GM23338 (cell line): ENCODE data around the gene SWT1. TPM values are rescaled to one million over a fixed set of nuclear protein-coding genes. Genes with fewer than 3 reads are reported as not detected.

ENCODE experiments used
- ATAC-seq: fragments of 200-7000 bp; cut with Tn5 transposase; 3 replicates; pipeline ENCODE4 v1.9.1; 2020
- DNase-seq: peaks from one replicate; pipeline ENCODE4 v3.0.0-alpha.2; 2015; ENCODE audit warnings: low spot score
- H2AFZ ChIP-seq: fragments of 200-600 bp; sonication (generic); 2 replicates; pipeline ENCODE4 v1.8.0; 2016; ENCODE audit warnings: antibody characterized with exemption, mild to moderate bottlenecking, moderate library complexity
- H3F3A ChIP-seq: fragments of 200-600 bp; sonication (generic); replicated peaks from 2 replicates; pipeline ENCODE4 v1.8.0; 2017; ENCODE audit warnings: antibody characterized with exemption, mixed run types, low read depth
- H3K27ac ChIP-seq: fragments of 200-600 bp; sonication (generic); 2 replicates; pipeline ENCODE4 v1.6.1; 2016; ENCODE audit warnings: low read depth
- H3K27me3 ChIP-seq: fragments of 200-600 bp; sonication (generic); 2 replicates; pipeline ENCODE4 v1.8.0; 2016; ENCODE audit warnings: mild to moderate bottlenecking, mixed run types, moderate library complexity; ENCODE audit not compliant: insufficient read depth
- H3K36me3 ChIP-seq: fragments of 200-600 bp; sonication (generic); 2 replicates; pipeline ENCODE4 v1.8.0; 2016; ENCODE audit warnings: mild to moderate bottlenecking; ENCODE audit not compliant: insufficient read depth
- H3K4me1 ChIP-seq: fragments of 200-600 bp; sonication (generic); 2 replicates; pipeline ENCODE4 v1.8.0; 2016; ENCODE audit warnings: mild to moderate bottlenecking, moderate library complexity; ENCODE audit not compliant: insufficient read depth
- H3K4me2 ChIP-seq: fragments of 200-600 bp; sonication (generic); 2 replicates; pipeline ENCODE4 v1.7.1; 2017; ENCODE audit warnings: mixed run types
- H3K4me3 ChIP-seq: fragments of 200-600 bp; sonication (generic); 2 replicates; pipeline ENCODE4 v1.6.1; 2016; ENCODE audit warnings: mixed run types
- H3K79me2 ChIP-seq: fragments of 200-600 bp; sonication (generic); replicated peaks from 2 replicates; pipeline ENCODE4 v1.8.0; 2017; ENCODE audit warnings: mild to moderate bottlenecking; ENCODE audit not compliant: insufficient read depth
- H3K9me2 ChIP-seq: fragments of 200-600 bp; sonication (generic); 2 replicates; pipeline ENCODE4 v1.8.0; 2017; ENCODE audit not compliant: insufficient read depth
- H4K20me1 ChIP-seq: fragments of 200-600 bp; sonication (generic); replicated peaks from 2 replicates; pipeline ENCODE4 v1.8.0; 2017; ENCODE audit warnings: mild to moderate bottlenecking; ENCODE audit not compliant: insufficient read depth
- H3K27ac Mint-ChIP-seq: 2 replicates; pipeline ENCODE4 v1.8.0; 2020; ENCODE audit warnings: inconsistent platforms, mild to moderate bottlenecking, moderate library complexity, mixed read lengths
- H3K27me3 Mint-ChIP-seq: 3 replicates; pipeline ENCODE4 v1.8.0; 2022; ENCODE audit warnings: low read depth, mild to moderate bottlenecking, moderate library complexity, mixed read lengths, inconsistent platforms; ENCODE audit not compliant: insufficient read depth, poor library complexity
- H3K36me3 Mint-ChIP-seq: 3 replicates; pipeline ENCODE4 v1.8.0; 2021; ENCODE audit warnings: low read depth, mild to moderate bottlenecking, inconsistent platforms, moderate library complexity, mixed read lengths
- H3K4me1 Mint-ChIP-seq: 3 replicates; pipeline ENCODE4 v1.8.0; 2020; ENCODE audit warnings: mild to moderate bottlenecking, inconsistent platforms, mixed read lengths
- H3K4me3 Mint-ChIP-seq: 3 replicates; pipeline ENCODE4 v1.8.0; 2021; ENCODE audit warnings: moderate library complexity, mild to moderate bottlenecking, inconsistent platforms, mixed read lengths
- H3K9me3 Mint-ChIP-seq: 3 replicates; pipeline ENCODE4 v1.8.0; 2020; ENCODE audit warnings: moderate library complexity, mild to moderate bottlenecking, inconsistent platforms, mixed read lengths
- EZH2 ChIP-seq: fragments of 200-600 bp; sonication (generic); IDR thresholded peaks from one replicate; pipeline ENCODE4 v1.8.0; 2017; ENCODE audit warnings: antibody characterized with exemption, mild to moderate bottlenecking, low read depth; ENCODE audit not compliant: unreplicated experiment
- EZH2phosphoT487 ChIP-seq: fragments of 200-600 bp; sonication (generic); IDR thresholded peaks from one replicate; pipeline ENCODE4 v1.8.1; 2018; ENCODE audit warnings: antibody characterized with exemption; ENCODE audit not compliant: unreplicated experiment
- JUNB ChIP-seq: IDR thresholded peaks from one replicate; pipeline ENCODE4 v1.6.1; 2016; ENCODE audit warnings: antibody characterized with exemption; ENCODE audit not compliant: unreplicated experiment
- NANOG ChIP-seq: IDR thresholded peaks from 2 replicates; pipeline ENCODE4 v1.6.1; 2016; ENCODE audit warnings: antibody characterized with exemption, borderline replicate concordance
- POLR2AphosphoS5 ChIP-seq: IDR thresholded peaks from 2 replicates; pipeline ENCODE4 v1.6.1; 2016; ENCODE audit warnings: antibody characterized with exemption, low read depth
- STAT1 ChIP-seq: IDR thresholded peaks from one replicate; pipeline ENCODE4 v1.6.1; 2016; ENCODE audit warnings: antibody characterized with exemption; ENCODE audit not compliant: unreplicated experiment
- ZNF331 ChIP-seq: fragments of 250-450 bp; sonication (Bioruptor Pico); IDR thresholded peaks from 2 replicates; pipeline ENCODE4 v1.5.0; 2020; ENCODE audit warnings: low read depth, mild to moderate bottlenecking, moderate library complexity
- polyA plus RNA-seq: library from polyadenylated mRNA; unstranded; fragments of >200 nt; fragmentation: Nextera tagmentation; extraction: Ambion mirVana; gene quantifications from 2 replicates; pipeline ENCODE4 v1.2.1, GENCODE V29; 2016
- total RNA-seq: library from RNA; depleted of rRNA; stranded (reverse); fragments of >200 nt; shearing (Covaris generic); gene quantifications from 2 replicates; pipeline ENCODE4 v1.2.3, GENCODE V29; 2014
- TF ChIP-seq, protein P1 (sequence below), 2 experiments: fragments of 200-600 bp in 1 of 2; sonication (generic) in 1 of 2; conservative IDR thresholded peaks; 2 replicates each; pipeline versions ENCODE4 v1.5.1 to v1.6.1; 2016 to 2017; ENCODE audit warnings: antibody characterized with exemption in 2 of 2, low read depth in 2 of 2, mild to moderate bottlenecking in 2 of 2, moderate library complexity in 1 of 2
- TF ChIP-seq, protein P2 (sequence below): fragments of 250-450 bp; sonication (Bioruptor Pico); IDR thresholded peaks from 2 replicates; pipeline ENCODE4 v1.5.0; 2020; ENCODE audit warnings: mild to moderate bottlenecking, moderate library complexity

Gene SWT1
- total and polyA plus RNA-seq, 2 experiments from 2014 or later, result 3.6 to 5.7 TPM

DNA sequence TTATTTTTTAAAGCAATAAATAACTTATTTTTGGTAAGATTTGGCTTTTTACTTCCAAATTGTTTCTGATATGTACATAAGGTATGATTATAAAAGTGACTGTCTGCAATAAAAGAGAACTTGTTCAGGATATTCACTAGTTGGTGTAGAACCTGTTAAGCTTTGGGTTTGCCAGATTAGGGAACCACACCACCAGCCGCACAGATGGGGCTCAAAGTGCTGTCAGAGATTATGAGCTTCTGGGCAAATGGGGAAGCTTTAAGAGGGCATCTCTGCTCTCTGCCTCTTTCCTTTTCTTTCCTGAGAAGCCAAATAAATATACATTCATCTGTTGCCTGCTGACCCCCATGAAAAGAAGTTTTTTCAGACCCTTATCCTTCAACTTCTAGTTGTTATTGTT is 134.7 kb downstream of the SWT1 start:
- Mint-ChIP-seq H3K9me3 (peaks cover 4% of the 10 kb centered on the region; the same call in 1 of the 3 replicates), H3K27ac (no peak overlapping the region), H3K36me3 (peaks cover 30% of the 10 kb centered on the region; the same call in 2 of the 3 replicates), H3K27me3 (peaks cover 4% of the 10 kb centered on the region), H3K4me1 (no peaks in the 10 kb centered on the region), H3K4me3 (no peak overlapping the region)
- DNase-seq (no peak), ATAC-seq (no peak)
- no peak overlapping the region for H3K4me3 ChIP-seq
- TF ChIP-seq POLR2AphosphoS5 (no peak), STAT1 (no peak)
- TF ChIP-seq, protein P1, sequence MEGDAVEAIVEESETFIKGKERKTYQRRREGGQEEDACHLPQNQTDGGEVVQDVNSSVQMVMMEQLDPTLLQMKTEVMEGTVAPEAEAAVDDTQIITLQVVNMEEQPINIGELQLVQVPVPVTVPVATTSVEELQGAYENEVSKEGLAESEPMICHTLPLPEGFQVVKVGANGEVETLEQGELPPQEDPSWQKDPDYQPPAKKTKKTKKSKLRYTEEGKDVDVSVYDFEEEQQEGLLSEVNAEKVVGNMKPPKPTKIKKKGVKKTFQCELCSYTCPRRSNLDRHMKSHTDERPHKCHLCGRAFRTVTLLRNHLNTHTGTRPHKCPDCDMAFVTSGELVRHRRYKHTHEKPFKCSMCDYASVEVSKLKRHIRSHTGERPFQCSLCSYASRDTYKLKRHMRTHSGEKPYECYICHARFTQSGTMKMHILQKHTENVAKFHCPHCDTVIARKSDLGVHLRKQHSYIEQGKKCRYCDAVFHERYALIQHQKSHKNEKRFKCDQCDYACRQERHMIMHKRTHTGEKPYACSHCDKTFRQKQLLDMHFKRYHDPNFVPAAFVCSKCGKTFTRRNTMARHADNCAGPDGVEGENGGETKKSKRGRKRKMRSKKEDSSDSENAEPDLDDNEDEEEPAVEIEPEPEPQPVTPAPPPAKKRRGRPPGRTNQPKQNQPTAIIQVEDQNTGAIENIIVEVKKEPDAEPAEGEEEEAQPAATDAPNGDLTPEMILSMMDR (conservative IDR thresholded peaks at IDR 0.05; ENCODE audit: low read depth in 2 of 2), result no peak
- no peaks in the 10 kb centered on the region for H3K4me1 ChIP-seq
- 0 out of 2 replicates have a peak, but pooled peaks cover 6% of the 10 kb centered on the region for H3F3A ChIP-seq
- H2AFZ ChIP-seq, result no peak overlapping the region
- H3K36me3 ChIP-seq, result peaks cover 8% of the 10 kb centered on the region
- H3K4me2 ChIP-seq, result no peak overlapping the region
- H4K20me1 ChIP-seq, result no peaks in the 10 kb centered on the region
- no peak overlapping the region for H3K27ac ChIP-seq
- no peaks in the 10 kb centered on the region for H3K27me3 ChIP-seq
- H3K79me2 ChIP-seq, result no peaks in the 10 kb centered on the region
- H3K9me2 ChIP-seq, result no peaks in the 10 kb centered on the region

DNA sequence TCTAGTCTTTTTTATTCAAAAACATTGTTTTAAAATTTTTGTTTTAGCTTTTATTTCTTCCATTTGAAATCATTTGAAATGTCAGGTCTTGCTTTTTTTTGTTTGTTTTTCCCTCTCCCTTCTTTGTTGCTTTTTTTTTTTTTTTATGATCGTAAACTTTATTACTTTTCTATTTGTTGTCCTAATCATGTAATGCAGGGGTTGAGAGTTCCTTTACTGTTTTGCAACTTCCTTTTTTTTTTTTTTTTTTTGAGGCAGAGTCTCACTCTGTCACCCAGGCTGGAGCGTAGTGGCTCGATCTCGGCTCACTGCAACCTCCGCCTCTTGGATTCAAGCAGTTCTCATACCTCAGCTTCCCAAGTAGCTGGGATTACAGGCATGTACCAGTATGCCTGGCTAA is 135.3 kb downstream of the SWT1 start:
- Histone ChIP-seq H3K79me2 (no peaks in the 10 kb centered on the region), H3K4me3 (no peak overlapping the region), H3K36me3 (peaks cover 14% of the 10 kb centered on the region), H3F3A (0 out of 2 replicates have a peak, but pooled peaks cover 6% of the 10 kb centered on the region), H3K27me3 (no peaks in the 10 kb centered on the region), H2AFZ (no peak overlapping the region), H3K9me2 (no peaks in the 10 kb centered on the region), H3K27ac (peak overlapping the region; percentile 79; the same call in 1 of the 2 replicates), H3K4me2 (no peak overlapping the region), H3K4me1 (no peaks in the 10 kb centered on the region), H4K20me1 (no peaks in the 10 kb centered on the region)
- peaks cover 4% of the 10 kb centered on the region; the same call in 1 of the 3 replicates for H3K9me3 Mint-ChIP-seq
- H3K4me3 Mint-ChIP-seq, result no peak overlapping the region
- no peaks in the 10 kb centered on the region for H3K4me1 Mint-ChIP-seq
- peaks cover 4% of the 10 kb centered on the region for H3K27me3 Mint-ChIP-seq
- H3K27ac Mint-ChIP-seq, result no peak overlapping the region; the same call in 1 of the 2 replicates
- no peak for DNase-seq
- peak; percentile 39 for ATAC-seq
- H3K36me3 Mint-ChIP-seq, result peaks cover 35% of the 10 kb centered on the region; the same call in 2 of the 3 replicates
- TF ChIP-seq, protein P2, sequence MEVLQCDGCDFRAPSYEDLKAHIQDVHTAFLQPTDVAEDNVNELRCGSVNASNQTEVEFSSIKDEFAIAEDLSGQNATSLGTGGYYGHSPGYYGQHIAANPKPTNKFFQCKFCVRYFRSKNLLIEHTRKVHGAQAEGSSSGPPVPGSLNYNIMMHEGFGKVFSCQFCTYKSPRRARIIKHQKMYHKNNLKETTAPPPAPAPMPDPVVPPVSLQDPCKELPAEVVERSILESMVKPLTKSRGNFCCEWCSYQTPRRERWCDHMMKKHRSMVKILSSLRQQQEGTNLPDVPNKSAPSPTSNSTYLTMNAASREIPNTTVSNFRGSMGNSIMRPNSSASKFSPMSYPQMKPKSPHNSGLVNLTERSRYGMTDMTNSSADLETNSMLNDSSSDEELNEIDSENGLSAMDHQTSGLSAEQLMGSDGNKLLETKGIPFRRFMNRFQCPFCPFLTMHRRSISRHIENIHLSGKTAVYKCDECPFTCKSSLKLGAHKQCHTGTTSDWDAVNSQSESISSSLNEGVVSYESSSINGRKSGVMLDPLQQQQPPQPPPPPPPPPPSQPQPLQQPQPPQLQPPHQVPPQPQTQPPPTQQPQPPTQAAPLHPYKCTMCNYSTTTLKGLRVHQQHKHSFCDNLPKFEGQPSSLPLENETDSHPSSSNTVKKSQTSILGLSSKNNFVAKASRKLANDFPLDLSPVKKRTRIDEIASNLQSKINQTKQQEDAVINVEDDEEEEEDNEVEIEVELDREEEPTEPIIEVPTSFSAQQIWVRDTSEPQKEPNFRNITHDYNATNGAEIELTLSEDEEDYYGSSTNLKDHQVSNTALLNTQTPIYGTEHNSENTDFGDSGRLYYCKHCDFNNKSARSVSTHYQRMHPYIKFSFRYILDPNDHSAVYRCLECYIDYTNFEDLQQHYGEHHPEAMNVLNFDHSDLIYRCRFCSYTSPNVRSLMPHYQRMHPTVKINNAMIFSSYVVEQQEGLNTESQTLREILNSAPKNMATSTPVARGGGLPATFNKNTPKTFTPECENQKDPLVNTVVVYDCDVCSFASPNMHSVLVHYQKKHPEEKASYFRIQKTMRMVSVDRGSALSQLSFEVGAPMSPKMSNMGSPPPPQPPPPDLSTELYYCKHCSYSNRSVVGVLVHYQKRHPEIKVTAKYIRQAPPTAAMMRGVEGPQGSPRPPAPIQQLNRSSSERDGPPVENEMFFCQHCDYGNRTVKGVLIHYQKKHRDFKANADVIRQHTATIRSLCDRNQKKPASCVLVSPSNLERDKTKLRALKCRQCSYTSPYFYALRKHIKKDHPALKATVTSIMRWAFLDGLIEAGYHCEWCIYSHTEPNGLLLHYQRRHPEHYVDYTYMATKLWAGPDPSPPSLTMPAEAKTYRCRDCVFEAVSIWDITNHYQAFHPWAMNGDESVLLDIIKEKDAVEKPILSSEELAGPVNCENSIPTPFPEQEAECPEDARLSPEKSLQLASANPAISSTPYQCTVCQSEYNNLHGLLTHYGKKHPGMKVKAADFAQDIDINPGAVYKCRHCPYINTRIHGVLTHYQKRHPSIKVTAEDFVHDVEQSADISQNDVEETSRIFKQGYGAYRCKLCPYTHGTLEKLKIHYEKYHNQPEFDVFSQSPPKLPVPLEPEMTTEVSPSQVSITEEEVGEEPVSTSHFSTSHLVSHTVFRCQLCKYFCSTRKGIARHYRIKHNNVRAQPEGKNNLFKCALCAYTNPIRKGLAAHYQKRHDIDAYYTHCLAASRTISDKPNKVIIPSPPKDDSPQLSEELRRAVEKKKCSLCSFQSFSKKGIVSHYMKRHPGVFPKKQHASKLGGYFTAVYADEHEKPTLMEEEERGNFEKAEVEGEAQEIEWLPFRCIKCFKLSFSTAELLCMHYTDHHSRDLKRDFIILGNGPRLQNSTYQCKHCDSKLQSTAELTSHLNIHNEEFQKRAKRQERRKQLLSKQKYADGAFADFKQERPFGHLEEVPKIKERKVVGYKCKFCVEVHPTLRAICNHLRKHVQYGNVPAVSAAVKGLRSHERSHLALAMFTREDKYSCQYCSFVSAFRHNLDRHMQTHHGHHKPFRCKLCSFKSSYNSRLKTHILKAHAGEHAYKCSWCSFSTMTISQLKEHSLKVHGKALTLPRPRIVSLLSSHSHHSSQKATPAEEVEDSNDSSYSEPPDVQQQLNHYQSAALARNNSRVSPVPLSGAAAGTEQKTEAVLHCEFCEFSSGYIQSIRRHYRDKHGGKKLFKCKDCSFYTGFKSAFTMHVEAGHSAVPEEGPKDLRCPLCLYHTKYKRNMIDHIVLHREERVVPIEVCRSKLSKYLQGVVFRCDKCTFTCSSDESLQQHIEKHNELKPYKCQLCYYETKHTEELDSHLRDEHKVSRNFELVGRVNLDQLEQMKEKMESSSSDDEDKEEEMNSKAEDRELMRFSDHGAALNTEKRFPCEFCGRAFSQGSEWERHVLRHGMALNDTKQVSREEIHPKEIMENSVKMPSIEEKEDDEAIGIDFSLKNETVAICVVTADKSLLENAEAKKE (CRISPR knock-in tag), result no peak
- no peak for TF ChIP-seq JUNB
- TF ChIP-seq, protein P1 (conservative IDR thresholded peaks at IDR 0.05; ENCODE audit: low read depth in 2 of 2), result no peak
- no peak for TF ChIP-seq EZH2
- TF ChIP-seq NANOG, result no peak
- TF ChIP-seq ZNF331 (CRISPR knock-in tag), result no peak
- TF ChIP-seq EZH2phosphoT487, result no peak
